GM21526 (cell line): ENCODE data around the gene CFAP161.
"Not testable (repeated sequence)": the region's sequence is repeated elsewhere in the genome, so short reads cannot be mapped to it uniquely, and the experiment has no call there.

Source experiments
- ATAC-seq: cut with Tn5 transposase; IDR thresholded peaks from one replicate; pipeline ENCODE4 v1.9.1; 2021; ENCODE audit warnings: moderate library complexity; ENCODE audit not compliant: unreplicated experiment, low FRiP score

Gene CFAP161

DNA sequence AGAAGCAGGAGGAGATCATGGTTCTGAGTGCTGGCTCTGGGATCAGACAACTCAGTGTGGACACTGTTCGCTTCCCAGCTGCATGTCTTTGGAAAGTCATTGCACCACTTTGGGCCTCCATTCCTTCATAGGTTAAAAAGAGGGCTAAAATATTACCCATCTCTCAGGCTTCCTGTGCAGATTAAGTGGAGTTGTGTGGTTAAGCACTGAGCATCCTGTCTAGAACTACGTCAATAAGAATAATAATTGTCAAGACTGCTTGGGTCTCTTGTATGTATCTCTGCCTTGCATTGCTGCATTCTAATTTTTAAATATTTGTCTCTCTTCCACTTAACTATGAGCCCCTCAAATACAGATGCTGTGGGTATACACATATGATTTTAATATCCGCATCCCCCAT lies 22.3 kb downstream of the CFAP161 start:
- ATAC-seq: no peak

DNA sequence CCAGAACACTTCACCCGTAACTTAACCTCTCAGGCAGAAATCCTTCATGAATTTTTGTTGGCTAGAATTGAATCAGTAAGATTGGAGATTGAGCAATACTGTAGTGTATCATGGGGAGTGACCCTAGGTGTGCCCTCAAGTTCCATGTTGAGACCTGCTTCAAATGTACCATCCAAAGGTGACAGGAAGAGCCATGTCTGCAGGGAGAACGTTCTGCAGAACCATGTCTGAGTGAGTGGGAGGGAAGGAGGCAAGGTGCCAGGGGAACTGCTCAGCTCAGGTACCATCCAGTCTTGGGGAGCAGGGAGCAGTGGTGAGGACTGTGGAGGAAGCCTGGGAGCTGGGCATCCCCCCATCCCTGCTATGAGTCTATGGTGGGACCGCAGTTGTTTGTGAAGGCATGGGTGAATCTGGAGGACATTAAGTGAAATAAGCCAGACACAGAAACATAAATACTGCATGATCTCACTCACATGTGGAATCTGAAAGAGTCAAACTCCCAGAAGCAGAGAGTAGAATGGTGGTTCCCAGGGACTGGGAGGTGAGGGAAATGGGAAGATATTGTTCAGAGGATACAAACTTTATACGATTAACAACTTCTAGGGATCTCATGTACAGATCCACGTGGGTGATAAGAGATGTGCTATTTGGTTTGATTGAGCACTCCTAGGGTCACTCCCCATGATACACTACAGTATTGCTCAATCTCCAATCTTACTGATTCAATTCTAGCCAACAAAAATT lies 23.3 kb downstream of the CFAP161 start:
- no peak for ATAC-seq

DNA sequence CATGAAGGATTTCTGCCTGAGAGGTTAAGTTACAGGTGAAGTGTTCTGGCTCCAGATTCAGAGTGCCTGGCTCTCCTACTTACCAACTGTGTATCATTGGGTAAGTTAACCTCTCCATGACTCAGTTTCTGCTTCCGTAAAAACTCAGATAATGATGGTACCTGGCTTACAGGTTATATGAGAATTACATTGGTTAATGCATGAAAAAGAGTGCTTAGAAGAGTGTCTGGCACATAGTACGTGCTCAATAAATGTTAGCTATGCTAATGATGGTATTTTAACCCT lies 23.8 kb downstream of the CFAP161 start:
- no peak for ATAC-seq

DNA sequence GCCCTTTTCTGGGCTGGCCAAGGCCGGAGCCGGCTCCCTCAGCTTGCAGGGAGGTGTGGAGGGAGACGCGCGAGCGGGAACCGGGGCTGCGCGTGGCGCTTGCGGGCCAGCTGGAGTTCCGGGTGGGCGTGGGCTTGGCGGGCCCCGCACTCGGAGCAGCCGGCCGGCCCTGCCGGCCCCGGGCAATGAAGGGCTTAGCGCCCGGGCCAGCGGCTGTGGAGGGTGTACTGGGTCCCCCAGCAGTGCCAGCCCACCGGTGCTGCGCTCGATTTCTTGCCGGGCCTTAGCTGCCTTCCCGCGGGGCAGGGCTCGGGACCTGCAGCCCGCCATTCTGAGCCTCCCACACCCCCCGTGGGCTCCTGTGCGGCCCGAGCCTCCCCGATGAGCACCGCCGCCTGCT lies 24.5 kb downstream of the CFAP161 start:
- ATAC-seq: not testable (repeated sequence)

DNA sequence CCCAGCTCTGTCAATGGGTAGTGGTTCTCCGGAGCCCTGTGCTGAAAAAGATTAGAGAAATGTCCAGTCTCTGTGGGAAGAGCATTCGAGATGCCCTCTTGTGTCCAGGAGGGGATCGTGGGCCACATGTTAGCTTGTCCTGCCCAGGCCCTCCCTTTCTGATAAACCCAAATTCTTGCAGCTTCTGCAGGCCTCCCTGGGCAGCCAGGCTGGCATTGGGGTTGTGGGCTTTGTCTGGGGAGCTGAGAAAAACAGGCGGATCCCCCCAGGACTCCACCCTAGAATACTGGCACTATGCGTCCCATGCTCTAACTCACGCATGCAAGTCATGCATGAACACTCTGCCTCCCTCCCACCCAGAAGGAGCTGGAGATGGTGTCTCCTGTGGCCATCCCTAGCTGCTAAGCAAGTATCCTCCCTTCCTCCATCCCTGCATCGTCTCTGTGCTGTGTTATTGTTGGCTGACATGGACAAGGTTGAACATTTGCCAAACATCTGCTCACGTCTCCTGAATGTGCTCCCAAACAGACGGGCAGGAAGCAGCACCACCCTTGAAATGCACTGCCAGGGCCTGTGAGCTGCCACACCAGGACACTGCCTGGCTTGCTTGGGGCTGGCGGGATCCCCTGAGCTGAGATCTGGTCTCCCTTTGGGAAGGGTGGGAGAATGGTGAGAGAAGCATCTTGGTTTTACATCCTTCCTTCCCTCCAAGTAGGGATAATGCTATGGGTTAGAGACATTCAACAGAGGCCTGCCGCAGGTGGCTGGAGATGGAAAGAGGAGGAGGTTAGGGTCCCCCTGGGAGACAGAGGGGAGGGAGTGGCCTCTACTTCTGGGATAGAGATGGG lies 26.5 kb downstream of the CFAP161 start:
- ATAC-seq: no peak

DNA sequence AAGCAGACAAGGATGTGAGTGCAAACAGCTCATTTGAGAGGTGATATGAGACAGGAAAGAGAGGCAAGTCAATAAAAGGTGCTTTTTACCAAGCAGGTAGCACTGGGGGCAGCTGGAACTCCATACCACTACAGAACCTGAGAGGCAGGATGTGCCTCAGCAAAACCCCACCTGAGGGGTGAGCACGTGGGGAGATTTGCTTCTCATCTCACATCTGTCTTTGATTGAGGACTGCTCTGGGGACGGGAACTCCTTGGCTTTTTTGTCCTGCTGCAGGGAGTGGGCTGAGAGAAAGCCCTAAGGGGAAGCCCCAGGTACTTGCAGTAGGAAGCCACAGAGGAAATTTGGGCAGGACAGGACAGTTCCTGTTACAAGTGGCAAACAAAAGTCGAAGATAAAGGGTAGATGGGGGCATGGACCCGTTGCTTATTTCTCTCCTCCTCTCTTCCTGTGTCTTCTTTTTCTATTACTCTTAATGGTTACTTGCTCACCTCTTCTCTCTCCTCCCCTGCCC lies 27.1 kb downstream of the CFAP161 start:
- ATAC-seq: no peak

DNA sequence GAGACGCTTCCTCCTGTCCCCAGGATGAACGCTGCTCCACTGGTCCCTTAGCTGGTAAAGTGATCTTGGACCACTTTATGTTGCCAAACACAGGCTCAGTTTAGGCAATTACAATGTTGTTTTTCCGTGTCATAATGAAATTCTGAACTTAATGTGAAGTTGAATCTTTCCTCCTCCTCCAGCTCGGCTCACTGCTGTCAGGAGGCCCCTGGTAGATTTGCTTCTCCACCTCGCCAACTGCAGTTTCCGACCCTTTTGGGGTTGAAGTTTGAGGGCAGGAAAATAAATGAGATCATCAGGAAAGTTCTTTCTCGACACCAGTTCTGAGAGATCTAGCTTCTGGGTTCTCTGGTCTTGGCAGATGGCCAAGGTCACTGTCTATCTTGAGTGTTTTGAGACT lies 27.8 kb downstream of the CFAP161 start:
- no peak for ATAC-seq

DNA sequence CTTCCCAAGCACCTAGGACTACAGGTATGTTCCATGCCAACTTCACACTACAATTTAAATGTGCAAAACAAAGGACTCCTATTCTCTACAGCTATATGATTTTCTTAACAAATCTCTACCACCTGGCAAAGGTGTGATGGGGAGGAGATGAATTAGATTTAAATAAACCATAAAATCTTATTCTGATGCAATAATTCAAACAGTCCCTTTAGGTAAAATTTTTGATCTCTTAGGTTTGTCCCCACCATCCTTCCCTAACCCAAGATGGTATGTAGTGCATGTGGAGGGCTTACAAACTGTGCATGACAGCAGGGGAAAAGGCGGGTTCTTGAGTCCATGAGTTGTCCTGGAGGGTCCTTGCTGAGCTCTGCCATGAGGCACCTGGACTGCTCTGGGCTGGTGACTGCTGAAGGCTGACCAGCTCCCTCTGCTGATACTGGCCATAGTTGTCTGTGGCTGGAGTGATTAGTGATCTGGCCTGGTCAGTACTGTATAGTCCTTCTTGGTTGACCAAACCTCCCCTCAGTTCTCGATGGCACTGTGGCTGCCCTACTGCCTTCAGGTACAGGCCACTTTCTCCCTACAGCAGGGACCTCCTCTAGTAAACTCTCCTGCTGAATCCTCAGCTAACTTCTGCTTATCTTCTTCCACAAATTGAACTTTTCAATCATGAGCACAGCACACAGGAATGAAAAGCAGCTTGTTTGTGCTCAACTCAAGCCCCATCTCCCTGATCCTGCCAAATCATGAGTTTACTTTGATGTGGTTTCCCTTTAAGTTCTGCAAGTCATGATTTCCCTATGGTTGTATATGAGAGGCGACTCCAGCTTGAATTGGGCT lies 30.1 kb downstream of the CFAP161 start:
- no peak for ATAC-seq

DNA sequence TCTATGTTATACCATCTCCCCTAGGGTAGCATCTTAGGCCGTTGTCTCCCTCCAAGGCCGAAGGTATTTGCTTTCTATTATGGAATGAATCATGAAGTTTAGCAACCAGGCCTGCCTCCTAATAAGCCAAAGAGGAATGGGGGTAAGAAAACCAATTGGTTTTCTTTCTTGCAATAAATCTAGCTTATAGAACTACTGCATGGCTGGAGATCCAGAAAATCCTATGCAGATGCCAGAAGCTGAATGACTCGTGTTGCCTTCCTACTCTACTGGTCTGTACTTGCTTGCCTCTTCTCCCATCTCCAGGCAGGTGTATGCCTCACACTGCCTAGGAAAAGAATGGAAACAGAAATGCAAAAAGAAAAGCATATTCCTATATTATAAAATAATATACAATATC lies 31.5 kb downstream of the CFAP161 start:
- ATAC-seq: no peak

DNA sequence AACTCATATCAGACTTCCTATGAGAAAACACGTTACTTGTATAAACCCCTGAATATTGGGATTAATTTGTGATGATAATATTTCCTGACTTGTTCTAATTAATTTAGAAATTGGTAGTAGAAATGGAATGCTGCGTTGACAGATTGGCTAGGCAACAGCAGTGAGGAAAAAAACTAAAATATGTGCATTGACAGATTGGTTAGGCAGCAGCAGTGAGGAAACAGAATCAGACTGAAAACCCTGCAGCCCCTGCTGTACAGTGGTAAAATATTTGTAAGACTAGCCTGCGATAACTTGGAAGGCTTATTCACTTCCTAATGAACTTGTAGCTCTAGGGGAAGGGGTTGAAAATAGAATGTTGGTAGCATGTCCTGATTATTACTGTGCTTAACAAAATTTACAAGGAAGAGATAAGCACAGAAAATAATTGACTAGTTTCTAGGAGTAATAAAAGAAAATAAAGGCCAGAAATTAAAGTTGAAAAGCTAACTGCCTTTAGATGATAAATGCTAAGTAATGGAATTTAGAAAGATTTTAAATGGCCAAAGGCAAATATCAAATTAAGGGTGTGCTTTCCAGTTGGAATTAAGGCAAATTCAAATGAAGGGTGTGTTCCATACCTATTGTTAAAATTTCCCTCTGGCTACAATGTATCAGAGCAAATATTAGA lies 32.7 kb downstream of the CFAP161 start:
- ATAC-seq: no peak

DNA sequence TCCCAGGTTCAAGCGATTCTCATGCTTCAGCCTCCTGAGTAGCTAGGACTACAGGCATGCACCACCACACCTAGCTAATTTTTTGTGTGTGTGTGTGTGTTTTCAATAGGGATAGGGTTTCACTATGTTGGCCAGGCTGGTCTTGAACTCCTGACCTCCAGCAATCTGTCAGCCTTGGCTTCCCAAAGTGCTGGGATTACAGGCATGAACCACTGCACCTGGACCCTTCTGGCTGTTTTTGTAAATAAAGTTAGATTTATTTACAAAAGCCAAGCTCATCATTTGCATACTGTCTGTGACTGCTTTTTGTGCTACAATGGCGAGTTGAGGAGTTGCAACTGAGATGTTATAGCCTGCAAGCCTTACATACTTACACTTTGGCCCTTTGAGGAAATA lies 34.1 kb downstream of the CFAP161 start:
- no peak for ATAC-seq

DNA sequence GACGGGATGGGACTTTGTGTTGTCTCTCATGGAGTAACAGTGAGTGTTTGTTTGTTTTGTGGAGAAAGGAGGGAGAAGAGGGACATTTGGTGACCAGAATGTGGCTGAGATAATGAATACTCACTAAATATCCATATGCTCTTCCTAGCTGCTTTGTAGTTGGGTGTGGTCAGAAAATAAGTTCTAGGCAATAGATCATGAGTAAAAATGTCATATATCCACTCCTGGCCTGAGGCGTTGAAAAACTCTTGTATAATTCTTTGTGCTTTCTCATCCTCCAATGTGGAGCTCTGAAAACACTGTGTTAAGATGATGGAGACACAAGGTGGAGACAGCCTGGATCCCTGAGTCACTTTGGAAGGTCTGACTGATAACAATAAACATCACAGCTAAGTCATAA lies 34.6 kb downstream of the CFAP161 start:
- no peak for ATAC-seq

DNA sequence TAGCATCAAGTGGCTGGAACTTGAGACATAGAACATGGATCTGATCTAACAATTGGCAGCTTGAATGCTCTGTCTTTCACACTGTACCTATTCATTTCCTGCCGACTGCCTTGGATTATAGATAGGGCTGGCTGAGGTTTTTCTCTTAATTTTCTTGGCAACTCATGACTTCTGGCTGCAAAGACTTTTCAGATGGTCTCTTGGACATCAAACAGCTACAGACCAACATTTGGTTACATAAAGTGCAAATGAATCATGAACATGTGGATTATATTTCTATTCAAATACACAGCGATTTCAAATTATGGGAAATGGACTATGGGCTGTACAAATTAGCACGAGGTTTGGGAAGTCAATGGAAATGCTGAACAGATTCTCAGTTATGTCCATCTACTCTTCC lies 36.4 kb downstream of the CFAP161 start:
- ATAC-seq: no peak

DNA sequence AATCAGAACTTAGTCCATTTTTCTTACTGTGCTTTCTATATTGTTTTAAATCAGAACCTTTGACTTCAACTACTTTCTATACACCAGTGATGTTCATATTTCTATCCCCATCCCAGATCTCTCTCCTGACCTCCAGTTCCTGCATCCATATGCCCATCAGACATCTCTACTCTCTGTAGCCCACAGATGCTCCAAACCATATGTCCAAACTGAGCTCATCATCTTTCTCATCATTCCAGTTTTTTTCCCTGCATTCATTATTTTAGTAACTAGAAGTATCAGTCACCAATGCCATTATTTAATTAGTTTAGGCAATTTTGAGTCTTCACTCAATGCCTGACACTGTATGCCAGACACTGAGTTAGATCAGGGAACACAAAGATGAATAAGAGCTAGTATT lies 37.2 kb downstream of the CFAP161 start:
- ATAC-seq: no peak

DNA sequence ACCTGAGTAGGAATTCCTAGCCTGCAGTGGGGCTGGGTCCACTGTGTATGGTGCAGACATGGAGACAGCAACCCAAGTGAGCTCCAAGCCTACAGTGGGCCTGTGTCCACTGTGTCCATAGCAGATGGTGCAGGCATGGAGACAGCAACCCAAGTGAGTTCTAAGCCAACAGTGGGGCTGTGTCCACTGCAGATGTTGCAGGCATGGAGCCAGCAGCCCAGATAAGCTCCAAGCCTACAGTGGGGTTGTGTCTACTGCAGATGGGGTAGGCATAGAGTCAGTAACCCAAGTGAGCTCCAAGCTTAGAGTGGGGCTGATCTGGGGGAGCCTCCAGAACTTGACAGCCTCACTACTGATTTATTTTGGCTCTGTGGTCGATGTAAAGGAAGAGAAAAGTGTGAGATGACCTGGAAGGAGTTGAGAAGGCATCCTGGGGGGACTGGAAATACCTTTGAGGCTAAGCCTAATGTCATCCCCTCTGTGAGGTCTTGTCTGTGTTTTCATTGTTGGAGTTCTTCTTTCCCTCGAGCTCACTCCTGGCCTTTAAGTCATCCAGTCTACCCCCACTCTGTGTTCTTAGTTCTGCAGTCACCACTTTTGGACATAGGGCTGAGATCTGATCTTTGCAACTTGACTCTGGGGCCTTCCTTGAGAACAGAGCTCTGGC lies 40.2 kb downstream of the CFAP161 start:
- ATAC-seq: no peak

DNA sequence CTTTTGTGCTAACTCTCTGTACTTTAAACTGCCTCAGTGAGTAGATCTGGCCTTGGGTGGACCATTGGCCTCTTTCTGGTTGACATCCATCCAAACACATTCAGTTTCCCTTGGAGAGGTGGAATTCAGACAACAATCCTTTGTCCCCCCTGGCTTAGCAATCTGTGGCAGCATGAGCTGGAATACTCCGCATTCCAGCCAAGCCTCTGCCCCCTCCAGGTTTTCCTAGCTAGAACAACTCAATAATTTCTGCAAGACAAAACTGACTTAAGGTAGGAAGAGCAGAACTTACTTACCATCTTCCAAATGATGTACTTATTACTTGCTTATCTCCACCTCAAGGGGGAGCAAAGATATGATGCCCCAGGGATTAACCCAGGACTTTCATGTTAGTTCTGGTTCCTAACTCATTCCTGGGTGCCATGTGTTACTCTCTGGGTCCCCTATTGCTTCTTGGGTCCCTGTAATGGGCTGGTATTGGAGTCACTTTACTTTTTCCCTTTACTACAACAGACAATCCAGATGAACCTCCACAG lies 40.8 kb downstream of the CFAP161 start:
- no peak for ATAC-seq

DNA sequence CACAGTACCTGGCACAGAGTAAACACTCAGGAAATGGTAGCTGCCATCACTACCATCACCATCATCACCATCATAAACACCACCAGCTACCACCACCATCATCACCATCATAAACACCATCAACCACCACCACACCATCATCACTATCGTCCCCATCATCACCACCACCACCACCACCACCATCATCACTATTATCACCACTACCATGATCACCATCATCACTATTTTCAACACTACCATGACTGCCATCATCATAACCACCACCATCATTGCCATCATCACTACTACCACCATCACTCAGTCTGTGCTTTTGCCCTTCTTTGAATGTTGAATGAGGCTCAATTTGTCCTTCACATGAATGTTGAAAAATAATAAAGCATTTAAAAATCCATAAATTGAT lies 41.4 kb downstream of the CFAP161 start:
- no peak for ATAC-seq

DNA sequence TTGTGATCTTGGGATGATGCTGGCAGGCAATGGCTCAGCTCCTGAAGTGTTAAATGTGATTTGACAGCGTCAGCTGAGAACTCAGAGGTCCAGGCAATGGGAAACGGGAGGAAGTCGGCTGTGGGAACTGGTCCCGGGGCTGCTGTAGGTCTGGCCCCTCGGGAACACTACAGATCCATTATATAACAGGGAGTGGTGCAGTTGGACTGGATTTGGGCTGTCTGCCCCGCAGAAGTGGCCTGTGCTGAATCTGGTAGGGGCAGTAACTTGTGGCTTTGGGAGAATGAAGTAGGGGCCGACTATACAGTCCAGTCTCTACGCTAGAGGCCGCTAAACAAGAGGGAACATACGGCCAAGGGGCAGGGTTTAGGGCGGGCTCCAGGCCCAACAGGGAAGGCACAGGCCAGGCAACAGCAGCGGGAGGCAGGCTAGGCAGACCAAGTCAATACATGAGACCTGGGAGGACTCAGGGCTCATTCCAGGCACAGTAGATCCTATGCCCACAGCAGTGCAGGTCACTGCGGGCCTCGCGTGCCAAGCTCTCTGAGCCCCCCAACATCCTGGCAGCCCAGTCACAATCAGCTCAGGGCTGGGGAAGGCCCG lies 42.3 kb downstream of the CFAP161 start:
- no peak for ATAC-seq

DNA sequence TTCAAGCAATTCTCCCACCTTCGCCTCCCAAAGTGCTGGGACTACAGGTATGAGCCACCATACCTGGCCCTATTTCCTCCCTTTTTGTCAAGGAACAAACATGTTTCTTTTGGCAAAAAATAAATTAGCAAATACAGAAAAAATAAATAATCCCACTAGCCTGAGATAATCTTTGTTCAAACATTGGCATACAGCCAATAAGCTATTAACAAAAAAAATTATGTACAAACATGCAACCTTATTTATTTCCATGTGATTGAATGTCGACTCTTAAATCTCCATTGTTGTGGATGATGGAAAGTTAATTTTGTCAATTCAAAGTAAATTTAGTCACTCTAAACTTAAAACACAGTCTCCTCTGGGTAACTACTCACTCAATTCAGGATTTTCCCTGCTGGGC lies 44.3 kb downstream of the CFAP161 start:
- no peak for ATAC-seq
